ENCODE data around the gene OXCT1. TPM values are rescaled to one million over a fixed set of nuclear protein-coding genes. Genes with fewer than 3 reads are reported as not detected.

OXCT1 gene
- total and polyA plus RNA-seq, 2 of the 4 experiments (the other 2 are of a cell fraction) = 14.2 to 16.3 TPM

- Histone ChIP-seq H3K4me3 (ENCODE audit: insufficient read depth, low read depth, low read length) (no peak overlapping the region), H3K9me1 (ENCODE audit: insufficient read depth, low read length) (0 out of 2 replicates have a peak, but pooled peaks cover 3% of the 10 kb centered on the region), H3K27ac (ENCODE audit: insufficient read depth, low read length) (no peak overlapping the region), H3K4me1 (ENCODE audit: control insufficient read depth, insufficient read depth, low read length) (no peaks in the 10 kb centered on the region), H3K14ac (replicated peaks; ENCODE audit: low read depth, low read length) (no peak overlapping the region; the same call in 1 of the 2 replicates), H2BK15ac (ENCODE audit: low read depth, low read length) (no peak overlapping the region), H4K8ac (ENCODE audit: low read depth in 2 of 2, low read length in 2 of 2) (no peak overlapping the region), H3K18ac (ENCODE audit: low read depth, low read length) (no peak overlapping the region), H3K9me3 (ENCODE audit: control insufficient read depth, insufficient read depth, low read length) (no peaks in the 10 kb centered on the region), H4K20me1 (ENCODE audit: insufficient read depth, low read length) (no peaks in the 10 kb centered on the region), H2BK5ac (ENCODE audit: low read depth, low read length, poor library complexity, severe bottlenecking) (no peak overlapping the region), H3K36me3 (ENCODE audit: control insufficient read depth, insufficient read depth, low read length) (no peaks in the 10 kb centered on the region), H2AK9ac (replicated peaks; ENCODE audit: low read depth, low read length, poor library complexity) (no peak overlapping the region), H4K91ac (ENCODE audit: insufficient read depth, low read depth, low read length) (no peak overlapping the region), H3K27me3 (ENCODE audit: control insufficient read depth, insufficient read depth, low read length) (no peaks in the 10 kb centered on the region), H3K9ac (ENCODE audit: low read depth, low read length) (no peak overlapping the region), H2AK5ac (ENCODE audit: low read depth, low read length) (no peak overlapping the region), H3K4me2 (ENCODE audit: low read depth, low read length) (no peak overlapping the region), H2BK120ac (ENCODE audit: low read depth, low read length) (no peak overlapping the region), H2AFZ (replicated peaks; ENCODE audit: low read length, poor library complexity) (no peak overlapping the region), H3K23ac (ENCODE audit: low read depth, low read length) (no peak overlapping the region), H4K5ac (ENCODE audit: low read depth, low read length) (no peak overlapping the region), H2BK20ac (ENCODE audit: low read depth, low read length) (no peak overlapping the region), H3K79me1 (ENCODE audit: low read depth in 1 of 2, low read length in 2 of 2) (no peaks in the 10 kb centered on the region), H3K56ac (ENCODE audit: extremely low read depth, insufficient read depth, low read length) (no peak overlapping the region), H3K4ac (ENCODE audit: low read depth, low read length) (no peak overlapping the region)
- in situ Hi-C loops (cut with MboI; ENCODE audit: low sequenced_read_pairs) (no loop called here), dilution Hi-C loops (cut with HindIII; ENCODE audit: low sequenced_read_pairs, unreplicated experiment) (no loop called here), intact Hi-C loops (cut with micrococcal nuclease) (no loop called here)
- 100% methylated on average over 1 of the region's 4 CpGs; no CpG with 5 or more reads in 1 of the 2 experiments for WGBS, 2 experiments (ENCODE audit: extremely low coverage in 2 of 2, insufficient read length in 1 of 2)
- DNase-seq = no peak
- ChIA-PET CTCF (no interaction called here), POLR2A (ENCODE audit: unreplicated experiment) (no interaction called here)
- BruUV-seq (replicated peaks) = no TSS peak
- TF ChIP-seq RAD21 (IDR thresholded peaks at IDR 0.05; ENCODE audit: low read length) (no peak), RCOR1 (IDR thresholded peaks at IDR 0.05; ENCODE audit: insufficient replicate concordance, low read length) (no peak), MAFK (IDR thresholded peaks at IDR 0.05; ENCODE audit: low read depth, low read length) (no peak), MXI1 (IDR thresholded peaks at IDR 0.05; ENCODE audit: borderline replicate concordance, low read depth, low read length) (no peak)
- no peak for ATAC-seq (ENCODE audit: low read depth)
These were observed 141.9 kb downstream of the OXCT1 start for GRCh38 chr5:41728281-41728680.
